Memory B cell (primary cell): ENCODE measurements around the gene CEMIP.
A peak's percentile ranks its signal among the peaks of the same experiment; 100 is the strongest.

Experiments used
- ATAC-seq: fragments of 150-1000 bp; cut with Tn5 transposase; 2 replicates; pipeline ENCODE4 v1.10.0; 2021; ENCODE audit warnings: low read depth, mild to moderate bottlenecking, moderate library complexity
- DNase-seq, 2 donors: peaks; one replicate each; pipeline ENCODE4 v3.0.0; 2022; ENCODE audit warnings: low spot score in 2 of 2
- H3K27ac Mint-ChIP-seq: one replicate; pipeline ENCODE4 v1.8.0; 2022; ENCODE audit warnings: mild to moderate bottlenecking, moderate library complexity, mixed read lengths
- H3K27me3 Mint-ChIP-seq: one replicate; pipeline ENCODE4 v1.8.0; 2022; ENCODE audit warnings: mixed read lengths
- H3K36me3 Mint-ChIP-seq: one replicate; pipeline ENCODE4 v1.8.0; 2022; ENCODE audit warnings: mild to moderate bottlenecking, mixed read lengths
- H3K4me1 Mint-ChIP-seq: one replicate; pipeline ENCODE4 v1.8.0; 2022; ENCODE audit warnings: mixed read lengths
- H3K4me3 Mint-ChIP-seq: one replicate; pipeline ENCODE4 v1.8.0; 2022; ENCODE audit warnings: mild to moderate bottlenecking, moderate library complexity, mixed read lengths
- H3K9me3 Mint-ChIP-seq: one replicate; pipeline ENCODE4 v1.8.0; 2022; ENCODE audit warnings: mixed read lengths

Gene CEMIP

GRCh38 chr15:80804970-80805495 is 25.9 kb downstream of the CEMIP start:
- peaks cover 8% of the 10 kb centered on the region for H3K27me3 Mint-ChIP-seq
- no peak for ATAC-seq
- H3K36me3 Mint-ChIP-seq = no peaks in the 10 kb centered on the region
- H3K4me1 Mint-ChIP-seq = no peaks in the 10 kb centered on the region
- DNase-seq = no peak
- H3K27ac Mint-ChIP-seq = no peak overlapping the region
- peaks cover 2% of the 10 kb centered on the region for H3K9me3 Mint-ChIP-seq
- H3K4me3 Mint-ChIP-seq = no peak overlapping the region

DNA sequence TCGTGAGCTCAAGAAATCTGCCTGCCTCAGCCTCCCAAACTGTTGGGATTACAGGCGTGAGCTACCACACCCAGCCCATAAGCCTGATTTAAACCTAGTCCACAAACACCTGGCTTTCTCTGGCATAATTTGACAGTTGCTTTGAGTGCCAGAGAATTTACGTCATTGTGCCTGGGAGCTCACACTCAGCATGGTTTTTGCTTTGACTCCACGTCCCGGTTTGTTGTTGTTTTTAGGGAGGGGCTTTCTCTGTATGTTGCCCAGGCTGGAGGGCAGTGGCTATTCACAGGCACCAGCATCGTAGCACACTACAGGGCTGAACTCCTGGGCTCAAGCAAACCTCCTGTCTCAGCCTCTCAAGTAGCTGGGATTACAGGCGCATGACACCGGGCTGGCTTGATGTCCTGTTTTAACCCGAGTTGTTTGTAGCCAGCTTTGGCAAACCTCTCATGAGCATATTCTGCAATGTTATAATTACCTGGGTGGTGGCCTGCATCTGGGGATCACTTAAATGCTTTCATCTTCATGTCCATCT is 32.7 kb downstream of the CEMIP start:
- Mint-ChIP-seq H3K36me3 (no peaks in the 10 kb centered on the region), H3K9me3 (no peaks in the 10 kb centered on the region), H3K27ac (no peak overlapping the region), H3K4me3 (no peak overlapping the region), H3K27me3 (peaks cover 11% of the 10 kb centered on the region), H3K4me1 (no peaks in the 10 kb centered on the region)
- DNase-seq (no peak), ATAC-seq (no peak)

- Mint-ChIP-seq H3K27ac (no peak overlapping the region), H3K27me3 (peaks cover 20% of the 10 kb centered on the region), H3K36me3 (no peaks in the 10 kb centered on the region), H3K4me3 (no peak overlapping the region), H3K9me3 (no peaks in the 10 kb centered on the region), H3K4me1 (no peaks in the 10 kb centered on the region)
- ATAC-seq (no peak), DNase-seq (no peak)
Measured at GRCh38 chr15:80815106-80815505, 35.9 kb downstream of the CEMIP start.

- no peaks in the 10 kb centered on the region for H3K36me3 Mint-ChIP-seq
- peaks cover 17% of the 10 kb centered on the region for H3K27me3 Mint-ChIP-seq
- ATAC-seq = no peak
- H3K27ac Mint-ChIP-seq = no peak overlapping the region
- H3K9me3 Mint-ChIP-seq = no peaks in the 10 kb centered on the region
- no peaks in the 10 kb centered on the region for H3K4me1 Mint-ChIP-seq
- H3K4me3 Mint-ChIP-seq = no peak overlapping the region
- no peak for DNase-seq
Measured at GRCh38 chr15:80816049-80816653, 37.0 kb downstream of the CEMIP start.

DNA sequence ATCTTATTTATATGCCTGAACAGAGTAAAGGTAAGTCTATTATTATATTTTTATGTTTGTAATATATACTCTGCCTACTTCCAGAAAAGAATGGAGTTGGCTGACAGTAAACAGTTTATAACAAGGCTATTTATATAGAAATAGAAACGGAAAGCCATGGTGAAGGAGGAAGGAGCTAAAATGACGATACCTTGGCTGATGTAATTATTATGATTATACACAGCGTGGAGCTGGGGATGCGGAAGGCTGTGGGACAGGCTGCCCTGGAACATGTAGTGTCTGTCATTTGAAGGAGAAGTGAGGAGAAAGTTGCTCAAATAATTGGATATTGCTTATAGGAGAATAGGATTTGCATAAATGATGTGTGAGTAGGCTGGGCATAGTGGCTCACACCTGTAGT is 37.8 kb downstream of the CEMIP start:
- H3K27me3 Mint-ChIP-seq = peaks cover 19% of the 10 kb centered on the region
- H3K36me3 Mint-ChIP-seq = peaks cover 3% of the 10 kb centered on the region
- no peak overlapping the region for H3K27ac Mint-ChIP-seq
- no peaks in the 10 kb centered on the region for H3K9me3 Mint-ChIP-seq
- no peaks in the 10 kb centered on the region for H3K4me1 Mint-ChIP-seq
- no peak overlapping the region for H3K4me3 Mint-ChIP-seq
- DNase-seq (no peak), ATAC-seq (no peak)

DNA sequence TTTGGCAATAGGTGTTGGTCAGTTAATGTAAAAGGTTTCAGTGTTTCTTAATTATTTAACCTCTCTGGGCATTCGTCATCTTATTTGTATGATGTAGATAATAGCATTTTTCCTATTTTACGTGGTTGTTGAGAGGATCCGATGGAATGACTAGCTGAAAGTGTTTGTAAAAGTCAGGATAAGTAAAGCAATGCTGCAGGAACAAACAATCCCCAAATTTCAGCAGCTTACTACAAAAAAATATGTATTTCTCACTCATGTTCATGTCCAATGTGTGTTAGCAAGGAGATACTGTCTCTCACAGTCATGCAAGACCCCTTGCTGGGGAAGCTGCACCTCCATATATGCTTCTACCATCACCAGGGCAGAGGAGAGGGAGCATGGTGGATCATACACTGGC is 38.7 kb downstream of the CEMIP start:
- peaks cover 3% of the 10 kb centered on the region for H3K36me3 Mint-ChIP-seq
- no peaks in the 10 kb centered on the region for H3K9me3 Mint-ChIP-seq
- no peak overlapping the region for H3K4me3 Mint-ChIP-seq
- peaks cover 8% of the 10 kb centered on the region for H3K4me1 Mint-ChIP-seq
- peaks cover 19% of the 10 kb centered on the region for H3K27me3 Mint-ChIP-seq
- no peak for ATAC-seq
- DNase-seq = no peak
- H3K27ac Mint-ChIP-seq = no peak overlapping the region

GRCh38 chr15:80819001-80819400 is 39.8 kb downstream of the CEMIP start:
- Mint-ChIP-seq H3K27ac (no peak overlapping the region), H3K27me3 (peaks cover 19% of the 10 kb centered on the region), H3K4me1 (peaks cover 16% of the 10 kb centered on the region), H3K36me3 (peaks cover 3% of the 10 kb centered on the region), H3K9me3 (no peaks in the 10 kb centered on the region), H3K4me3 (no peak overlapping the region)
- ATAC-seq (no peak), DNase-seq (no peak)

DNA sequence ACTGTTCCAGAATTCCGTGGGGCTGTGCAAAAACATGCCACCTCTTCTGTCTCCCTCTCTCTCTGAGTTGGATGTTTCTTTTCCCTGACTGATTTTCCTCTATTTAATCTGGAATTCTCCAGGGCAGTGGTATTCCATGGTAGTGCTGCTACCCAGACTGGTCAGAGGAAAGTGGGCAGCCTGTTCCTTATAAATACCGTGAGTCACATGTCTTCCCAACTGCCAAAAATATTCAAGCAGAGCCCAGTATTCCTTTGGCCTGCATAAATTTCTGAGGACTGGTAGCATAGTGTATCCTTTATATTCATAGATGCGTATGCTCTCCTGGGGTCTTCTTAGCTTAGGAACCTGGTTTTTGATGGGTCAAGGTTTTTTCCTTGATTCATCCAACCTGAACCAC is 40.9 kb downstream of the CEMIP start:
- Mint-ChIP-seq H3K27me3 (peaks cover 16% of the 10 kb centered on the region), H3K36me3 (peaks cover 3% of the 10 kb centered on the region), H3K27ac (no peak overlapping the region), H3K9me3 (no peaks in the 10 kb centered on the region), H3K4me1 (peaks cover 20% of the 10 kb centered on the region), H3K4me3 (no peak overlapping the region)
- ATAC-seq = no peak
- no peak for DNase-seq

DNA sequence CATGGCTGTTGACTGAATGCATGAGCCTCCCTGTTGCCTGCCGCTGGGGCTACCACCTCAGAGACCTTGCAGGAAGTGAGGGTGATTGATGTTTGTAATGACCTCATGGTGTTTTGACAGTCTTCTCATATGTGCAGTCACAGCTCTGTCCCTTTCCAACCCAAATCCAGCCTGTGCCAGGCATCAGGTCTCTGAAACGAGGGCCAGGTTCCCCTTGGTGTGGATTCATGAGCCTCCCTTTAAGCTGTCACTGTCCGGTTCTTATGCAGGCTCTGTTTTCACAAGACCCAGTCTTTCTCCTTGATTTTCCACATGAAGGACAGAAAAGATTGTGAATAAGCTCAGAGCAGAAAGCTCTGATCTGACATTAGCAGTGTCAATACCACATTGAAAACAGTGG is 43.1 kb downstream of the CEMIP start:
- peaks cover 20% of the 10 kb centered on the region for H3K4me1 Mint-ChIP-seq
- no peak overlapping the region for H3K4me3 Mint-ChIP-seq
- H3K27ac Mint-ChIP-seq = no peak overlapping the region
- no peak for ATAC-seq
- no peak for DNase-seq
- peaks cover 3% of the 10 kb centered on the region for H3K36me3 Mint-ChIP-seq
- H3K27me3 Mint-ChIP-seq = peaks cover 10% of the 10 kb centered on the region
- no peaks in the 10 kb centered on the region for H3K9me3 Mint-ChIP-seq

DNA sequence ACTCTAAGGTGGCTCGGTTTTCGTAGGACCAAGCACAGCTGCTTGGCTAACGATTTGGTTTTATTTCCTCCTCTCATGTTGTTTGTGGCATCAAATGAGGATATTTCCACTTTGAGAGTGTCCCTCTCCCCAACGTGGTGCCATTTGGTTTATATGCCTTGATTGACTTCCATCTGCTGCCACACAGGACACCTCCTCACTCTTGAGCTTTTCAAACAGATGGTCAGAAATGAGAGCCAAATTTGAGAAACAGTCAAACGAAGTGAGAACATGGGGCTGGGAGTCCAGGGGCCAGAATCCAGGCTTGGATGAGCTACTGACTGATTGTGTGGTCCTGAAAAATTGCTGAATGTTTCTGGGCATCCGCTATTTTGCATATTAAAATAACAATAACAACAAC is 43.5 kb downstream of the CEMIP start:
- no peak overlapping the region for H3K4me3 Mint-ChIP-seq

GRCh38 chr15:80823120-80823519 is 44.0 kb downstream of the CEMIP start:
- H3K4me1 Mint-ChIP-seq = peaks cover 20% of the 10 kb centered on the region
- peaks cover 3% of the 10 kb centered on the region for H3K36me3 Mint-ChIP-seq
- no peaks in the 10 kb centered on the region for H3K9me3 Mint-ChIP-seq
- ATAC-seq (no peak), DNase-seq (no peak)
- peaks cover 4% of the 10 kb centered on the region for H3K27me3 Mint-ChIP-seq
- no peak overlapping the region for H3K27ac Mint-ChIP-seq
- no peak overlapping the region for H3K4me3 Mint-ChIP-seq

More for the DNA sequence above, 43.5 kb downstream of the CEMIP start:
- ATAC-seq (no peak), DNase-seq (no peak)
- Mint-ChIP-seq H3K9me3 (no peaks in the 10 kb centered on the region), H3K36me3 (peaks cover 3% of the 10 kb centered on the region), H3K4me1 (peaks cover 20% of the 10 kb centered on the region), H3K27ac (no peak overlapping the region), H3K27me3 (peaks cover 9% of the 10 kb centered on the region)

DNA sequence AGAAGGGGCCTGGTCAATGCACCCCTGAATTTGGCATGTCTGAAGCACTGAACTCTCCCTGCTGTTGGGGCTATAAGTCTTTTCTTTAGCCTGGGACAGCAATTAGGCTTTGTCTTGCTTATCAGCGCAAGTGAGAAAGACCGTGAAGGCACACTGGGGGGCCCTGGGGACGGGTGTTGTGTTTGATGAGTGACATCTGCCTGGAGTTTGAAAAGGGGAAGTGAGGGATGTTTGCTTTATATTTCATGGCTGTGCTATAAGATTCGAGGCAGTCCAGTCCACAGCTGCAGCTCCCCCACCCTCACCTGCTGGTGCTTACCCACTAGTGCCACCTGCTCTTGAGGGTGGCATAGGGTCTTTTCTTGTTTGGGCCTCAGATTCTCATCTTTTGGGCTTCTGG is 44.8 kb downstream of the CEMIP start:
- H3K27ac Mint-ChIP-seq = no peak overlapping the region
- DNase-seq = peak in 1 of 2 donors; percentile 60
- H3K4me3 Mint-ChIP-seq = no peak overlapping the region
- peaks cover 3% of the 10 kb centered on the region for H3K27me3 Mint-ChIP-seq
- peak; percentile 96 for ATAC-seq
- H3K9me3 Mint-ChIP-seq = no peaks in the 10 kb centered on the region
- peaks cover 3% of the 10 kb centered on the region for H3K36me3 Mint-ChIP-seq
- peaks cover 20% of the 10 kb centered on the region for H3K4me1 Mint-ChIP-seq

DNA sequence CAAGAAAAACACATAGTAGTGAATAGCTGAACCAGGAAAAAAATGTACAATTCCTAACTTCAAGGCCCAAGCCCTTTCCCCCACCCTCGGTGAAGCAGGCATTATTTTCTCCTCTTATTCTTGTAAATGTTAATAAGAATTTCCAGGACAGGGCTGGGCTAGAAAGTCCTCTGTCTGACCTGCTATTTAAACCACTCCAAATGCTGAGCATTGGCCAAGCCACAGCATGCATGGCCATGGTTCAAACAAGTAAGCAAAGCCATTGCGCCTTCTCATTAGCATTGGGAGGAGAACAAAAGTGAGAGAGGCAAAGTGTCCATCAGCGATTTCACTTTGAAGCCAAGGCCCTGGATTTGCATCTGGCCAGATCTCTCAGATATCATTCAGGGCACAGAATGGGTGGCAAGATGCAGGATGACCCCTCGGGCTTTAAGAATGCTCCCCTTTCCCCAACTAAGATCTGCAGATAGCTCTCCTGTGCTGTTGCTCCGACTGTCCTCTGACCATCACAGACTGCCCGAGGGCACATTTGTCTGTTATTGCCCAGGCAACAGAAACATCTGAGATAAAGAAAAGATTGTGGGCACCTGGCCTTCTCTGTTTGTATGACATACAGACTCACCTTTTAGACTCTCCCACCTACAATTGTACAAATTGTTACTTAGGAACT is 46.3 kb downstream of the CEMIP start:
- no peak for ATAC-seq
- Mint-ChIP-seq H3K27me3 (peaks cover 3% of the 10 kb centered on the region), H3K9me3 (no peaks in the 10 kb centered on the region), H3K4me3 (no peak overlapping the region), H3K4me1 (peaks cover 20% of the 10 kb centered on the region), H3K36me3 (peaks cover 3% of the 10 kb centered on the region), H3K27ac (no peak overlapping the region)
- DNase-seq = no peak

- no peaks in the 10 kb centered on the region for H3K27me3 Mint-ChIP-seq
- no peaks in the 10 kb centered on the region for H3K36me3 Mint-ChIP-seq
- H3K27ac Mint-ChIP-seq = no peak overlapping the region
- DNase-seq = no peak
- peaks cover 6% of the 10 kb centered on the region for H3K4me1 Mint-ChIP-seq
- no peaks in the 10 kb centered on the region for H3K9me3 Mint-ChIP-seq
- H3K4me3 Mint-ChIP-seq = no peak overlapping the region
- no peak for ATAC-seq
Measured at GRCh38 chr15:80828796-80829195, 49.6 kb downstream of the CEMIP start.
